Measurements from ENCODE around the gene KNDC1. TPM values are rescaled to one million over a fixed set of nuclear protein-coding genes. Genes with fewer than 3 reads are reported as not detected.

KNDC1 gene
- total and polyA plus RNA-seq, 2 experiments from 2014 or later: 1.8 to 16.0 TPM

DNA sequence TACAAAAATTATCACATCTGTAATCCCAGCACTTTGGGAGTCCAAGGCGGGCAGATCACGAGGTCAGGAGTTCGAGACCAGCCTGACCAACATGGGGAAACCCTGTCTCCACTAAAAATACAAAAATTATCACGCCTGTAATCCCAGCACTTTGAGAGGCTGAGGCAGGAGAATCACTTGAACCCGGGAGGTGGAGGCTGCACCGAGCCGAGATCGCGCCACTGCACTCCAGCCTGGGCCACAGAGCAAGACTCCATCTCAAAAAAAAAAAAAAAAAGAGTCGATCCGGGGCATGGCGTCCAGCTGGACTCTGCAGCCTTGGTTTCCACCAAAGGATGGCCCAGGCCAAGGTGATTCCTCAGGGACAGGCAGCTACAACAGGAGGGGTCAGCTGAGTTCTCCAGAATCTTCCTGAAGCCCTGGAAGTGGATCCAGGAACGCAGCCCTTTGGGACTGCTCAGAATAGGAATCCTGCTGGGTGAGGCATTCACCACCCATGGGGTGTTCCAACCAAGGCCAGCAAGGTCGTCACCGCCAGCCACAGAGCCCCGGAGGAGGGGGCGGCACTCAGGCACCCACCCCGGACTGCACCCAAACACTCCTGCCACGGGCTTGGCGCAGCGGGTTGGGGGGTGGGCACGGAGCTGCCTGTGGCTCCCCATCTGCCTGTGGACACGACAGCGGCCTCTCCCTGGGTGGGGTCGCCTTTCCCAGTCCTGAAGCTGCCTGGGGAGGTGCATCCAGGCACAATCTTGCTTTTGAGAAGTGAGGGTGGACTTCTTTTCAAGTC lies 58.0 kb downstream of the KNDC1 start (continued):
- TF ChIP-seq, protein P1, sequence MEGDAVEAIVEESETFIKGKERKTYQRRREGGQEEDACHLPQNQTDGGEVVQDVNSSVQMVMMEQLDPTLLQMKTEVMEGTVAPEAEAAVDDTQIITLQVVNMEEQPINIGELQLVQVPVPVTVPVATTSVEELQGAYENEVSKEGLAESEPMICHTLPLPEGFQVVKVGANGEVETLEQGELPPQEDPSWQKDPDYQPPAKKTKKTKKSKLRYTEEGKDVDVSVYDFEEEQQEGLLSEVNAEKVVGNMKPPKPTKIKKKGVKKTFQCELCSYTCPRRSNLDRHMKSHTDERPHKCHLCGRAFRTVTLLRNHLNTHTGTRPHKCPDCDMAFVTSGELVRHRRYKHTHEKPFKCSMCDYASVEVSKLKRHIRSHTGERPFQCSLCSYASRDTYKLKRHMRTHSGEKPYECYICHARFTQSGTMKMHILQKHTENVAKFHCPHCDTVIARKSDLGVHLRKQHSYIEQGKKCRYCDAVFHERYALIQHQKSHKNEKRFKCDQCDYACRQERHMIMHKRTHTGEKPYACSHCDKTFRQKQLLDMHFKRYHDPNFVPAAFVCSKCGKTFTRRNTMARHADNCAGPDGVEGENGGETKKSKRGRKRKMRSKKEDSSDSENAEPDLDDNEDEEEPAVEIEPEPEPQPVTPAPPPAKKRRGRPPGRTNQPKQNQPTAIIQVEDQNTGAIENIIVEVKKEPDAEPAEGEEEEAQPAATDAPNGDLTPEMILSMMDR (conservative IDR thresholded peaks at IDR 0.05; ENCODE audit: low read depth in 2 of 2): no peak
- TF ChIP-seq STAT1 (IDR thresholded peaks at IDR 0.05; ENCODE audit: unreplicated experiment) (no peak), NANOG (IDR thresholded peaks at IDR 0.05; ENCODE audit: borderline replicate concordance) (no peak), CREB1 (CRISPR knock-in tag; IDR thresholded peaks at IDR 0.05; ENCODE audit: low read depth) (no peak)

DNA sequence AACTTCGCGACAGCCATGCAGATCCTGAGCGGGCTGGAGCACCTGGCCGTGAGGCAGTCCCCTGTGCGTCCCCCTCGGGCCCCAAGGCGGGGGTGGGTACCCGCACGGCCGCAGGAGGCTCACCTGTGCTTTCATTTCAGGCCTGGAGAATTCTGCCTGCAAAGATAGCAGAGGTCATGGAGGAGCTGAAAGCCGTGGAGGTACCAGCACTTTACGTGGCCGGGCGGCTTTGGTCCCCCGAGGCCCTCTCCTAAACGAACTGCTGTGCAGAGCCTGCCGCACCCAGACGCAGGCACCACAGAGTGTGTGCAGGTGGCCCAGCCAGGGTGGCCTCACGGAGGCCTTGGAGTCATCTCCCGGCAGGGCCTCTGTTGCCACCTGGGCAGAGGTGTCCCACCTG lies 58.9 kb downstream of the KNDC1 start:
- no peak overlapping the region for H3K4me2 ChIP-seq
- H3K27ac Mint-ChIP-seq: no peak overlapping the region
- peaks cover 3% of the 10 kb centered on the region; the same call in 1 of the 3 replicates for H3K36me3 Mint-ChIP-seq (ENCODE audit: low read depth)
- H3K79me2 ChIP-seq (replicated peaks; ENCODE audit: insufficient read depth): no peaks in the 10 kb centered on the region
- no peak overlapping the region for H3K4me3 Mint-ChIP-seq
- 0 out of 2 replicates have a peak, but pooled peaks cover 4% of the 10 kb centered on the region for H3K4me1 ChIP-seq (ENCODE audit: insufficient read depth)
- H3K27ac ChIP-seq (ENCODE audit: low read depth): no peak overlapping the region
- H3K4me3 ChIP-seq: no peak overlapping the region
- ATAC-seq: peak; percentile 5; the same call in 1 of the 3 replicates
- H3K9me3 Mint-ChIP-seq: no peaks in the 10 kb centered on the region; the same call in 2 of the 3 replicates
- no peak for DNase-seq (ENCODE audit: low spot score)
- H4K20me1 ChIP-seq (replicated peaks; ENCODE audit: insufficient read depth): no peaks in the 10 kb centered on the region
- no peaks in the 10 kb centered on the region for H3K9me2 ChIP-seq (ENCODE audit: insufficient read depth)
- H3K4me1 Mint-ChIP-seq: peaks cover 3% of the 10 kb centered on the region
- H2AFZ ChIP-seq: no peak overlapping the region
- no peaks in the 10 kb centered on the region for H3K27me3 ChIP-seq (ENCODE audit: insufficient read depth)
- no peaks in the 10 kb centered on the region for H3K36me3 ChIP-seq (ENCODE audit: insufficient read depth)
- peaks cover 12% of the 10 kb centered on the region for H3K27me3 Mint-ChIP-seq (ENCODE audit: insufficient read depth, low read depth, poor library complexity)
- TF ChIP-seq POLR2AphosphoS5 (IDR thresholded peaks at IDR 0.05; ENCODE audit: low read depth): no peak
- TF ChIP-seq, protein P1 (conservative IDR thresholded peaks at IDR 0.05; ENCODE audit: low read depth in 2 of 2): no peak
- TF ChIP-seq, protein P2, sequence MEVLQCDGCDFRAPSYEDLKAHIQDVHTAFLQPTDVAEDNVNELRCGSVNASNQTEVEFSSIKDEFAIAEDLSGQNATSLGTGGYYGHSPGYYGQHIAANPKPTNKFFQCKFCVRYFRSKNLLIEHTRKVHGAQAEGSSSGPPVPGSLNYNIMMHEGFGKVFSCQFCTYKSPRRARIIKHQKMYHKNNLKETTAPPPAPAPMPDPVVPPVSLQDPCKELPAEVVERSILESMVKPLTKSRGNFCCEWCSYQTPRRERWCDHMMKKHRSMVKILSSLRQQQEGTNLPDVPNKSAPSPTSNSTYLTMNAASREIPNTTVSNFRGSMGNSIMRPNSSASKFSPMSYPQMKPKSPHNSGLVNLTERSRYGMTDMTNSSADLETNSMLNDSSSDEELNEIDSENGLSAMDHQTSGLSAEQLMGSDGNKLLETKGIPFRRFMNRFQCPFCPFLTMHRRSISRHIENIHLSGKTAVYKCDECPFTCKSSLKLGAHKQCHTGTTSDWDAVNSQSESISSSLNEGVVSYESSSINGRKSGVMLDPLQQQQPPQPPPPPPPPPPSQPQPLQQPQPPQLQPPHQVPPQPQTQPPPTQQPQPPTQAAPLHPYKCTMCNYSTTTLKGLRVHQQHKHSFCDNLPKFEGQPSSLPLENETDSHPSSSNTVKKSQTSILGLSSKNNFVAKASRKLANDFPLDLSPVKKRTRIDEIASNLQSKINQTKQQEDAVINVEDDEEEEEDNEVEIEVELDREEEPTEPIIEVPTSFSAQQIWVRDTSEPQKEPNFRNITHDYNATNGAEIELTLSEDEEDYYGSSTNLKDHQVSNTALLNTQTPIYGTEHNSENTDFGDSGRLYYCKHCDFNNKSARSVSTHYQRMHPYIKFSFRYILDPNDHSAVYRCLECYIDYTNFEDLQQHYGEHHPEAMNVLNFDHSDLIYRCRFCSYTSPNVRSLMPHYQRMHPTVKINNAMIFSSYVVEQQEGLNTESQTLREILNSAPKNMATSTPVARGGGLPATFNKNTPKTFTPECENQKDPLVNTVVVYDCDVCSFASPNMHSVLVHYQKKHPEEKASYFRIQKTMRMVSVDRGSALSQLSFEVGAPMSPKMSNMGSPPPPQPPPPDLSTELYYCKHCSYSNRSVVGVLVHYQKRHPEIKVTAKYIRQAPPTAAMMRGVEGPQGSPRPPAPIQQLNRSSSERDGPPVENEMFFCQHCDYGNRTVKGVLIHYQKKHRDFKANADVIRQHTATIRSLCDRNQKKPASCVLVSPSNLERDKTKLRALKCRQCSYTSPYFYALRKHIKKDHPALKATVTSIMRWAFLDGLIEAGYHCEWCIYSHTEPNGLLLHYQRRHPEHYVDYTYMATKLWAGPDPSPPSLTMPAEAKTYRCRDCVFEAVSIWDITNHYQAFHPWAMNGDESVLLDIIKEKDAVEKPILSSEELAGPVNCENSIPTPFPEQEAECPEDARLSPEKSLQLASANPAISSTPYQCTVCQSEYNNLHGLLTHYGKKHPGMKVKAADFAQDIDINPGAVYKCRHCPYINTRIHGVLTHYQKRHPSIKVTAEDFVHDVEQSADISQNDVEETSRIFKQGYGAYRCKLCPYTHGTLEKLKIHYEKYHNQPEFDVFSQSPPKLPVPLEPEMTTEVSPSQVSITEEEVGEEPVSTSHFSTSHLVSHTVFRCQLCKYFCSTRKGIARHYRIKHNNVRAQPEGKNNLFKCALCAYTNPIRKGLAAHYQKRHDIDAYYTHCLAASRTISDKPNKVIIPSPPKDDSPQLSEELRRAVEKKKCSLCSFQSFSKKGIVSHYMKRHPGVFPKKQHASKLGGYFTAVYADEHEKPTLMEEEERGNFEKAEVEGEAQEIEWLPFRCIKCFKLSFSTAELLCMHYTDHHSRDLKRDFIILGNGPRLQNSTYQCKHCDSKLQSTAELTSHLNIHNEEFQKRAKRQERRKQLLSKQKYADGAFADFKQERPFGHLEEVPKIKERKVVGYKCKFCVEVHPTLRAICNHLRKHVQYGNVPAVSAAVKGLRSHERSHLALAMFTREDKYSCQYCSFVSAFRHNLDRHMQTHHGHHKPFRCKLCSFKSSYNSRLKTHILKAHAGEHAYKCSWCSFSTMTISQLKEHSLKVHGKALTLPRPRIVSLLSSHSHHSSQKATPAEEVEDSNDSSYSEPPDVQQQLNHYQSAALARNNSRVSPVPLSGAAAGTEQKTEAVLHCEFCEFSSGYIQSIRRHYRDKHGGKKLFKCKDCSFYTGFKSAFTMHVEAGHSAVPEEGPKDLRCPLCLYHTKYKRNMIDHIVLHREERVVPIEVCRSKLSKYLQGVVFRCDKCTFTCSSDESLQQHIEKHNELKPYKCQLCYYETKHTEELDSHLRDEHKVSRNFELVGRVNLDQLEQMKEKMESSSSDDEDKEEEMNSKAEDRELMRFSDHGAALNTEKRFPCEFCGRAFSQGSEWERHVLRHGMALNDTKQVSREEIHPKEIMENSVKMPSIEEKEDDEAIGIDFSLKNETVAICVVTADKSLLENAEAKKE (CRISPR knock-in tag; IDR thresholded peaks at IDR 0.05): no peak
- TF ChIP-seq, protein P3, sequence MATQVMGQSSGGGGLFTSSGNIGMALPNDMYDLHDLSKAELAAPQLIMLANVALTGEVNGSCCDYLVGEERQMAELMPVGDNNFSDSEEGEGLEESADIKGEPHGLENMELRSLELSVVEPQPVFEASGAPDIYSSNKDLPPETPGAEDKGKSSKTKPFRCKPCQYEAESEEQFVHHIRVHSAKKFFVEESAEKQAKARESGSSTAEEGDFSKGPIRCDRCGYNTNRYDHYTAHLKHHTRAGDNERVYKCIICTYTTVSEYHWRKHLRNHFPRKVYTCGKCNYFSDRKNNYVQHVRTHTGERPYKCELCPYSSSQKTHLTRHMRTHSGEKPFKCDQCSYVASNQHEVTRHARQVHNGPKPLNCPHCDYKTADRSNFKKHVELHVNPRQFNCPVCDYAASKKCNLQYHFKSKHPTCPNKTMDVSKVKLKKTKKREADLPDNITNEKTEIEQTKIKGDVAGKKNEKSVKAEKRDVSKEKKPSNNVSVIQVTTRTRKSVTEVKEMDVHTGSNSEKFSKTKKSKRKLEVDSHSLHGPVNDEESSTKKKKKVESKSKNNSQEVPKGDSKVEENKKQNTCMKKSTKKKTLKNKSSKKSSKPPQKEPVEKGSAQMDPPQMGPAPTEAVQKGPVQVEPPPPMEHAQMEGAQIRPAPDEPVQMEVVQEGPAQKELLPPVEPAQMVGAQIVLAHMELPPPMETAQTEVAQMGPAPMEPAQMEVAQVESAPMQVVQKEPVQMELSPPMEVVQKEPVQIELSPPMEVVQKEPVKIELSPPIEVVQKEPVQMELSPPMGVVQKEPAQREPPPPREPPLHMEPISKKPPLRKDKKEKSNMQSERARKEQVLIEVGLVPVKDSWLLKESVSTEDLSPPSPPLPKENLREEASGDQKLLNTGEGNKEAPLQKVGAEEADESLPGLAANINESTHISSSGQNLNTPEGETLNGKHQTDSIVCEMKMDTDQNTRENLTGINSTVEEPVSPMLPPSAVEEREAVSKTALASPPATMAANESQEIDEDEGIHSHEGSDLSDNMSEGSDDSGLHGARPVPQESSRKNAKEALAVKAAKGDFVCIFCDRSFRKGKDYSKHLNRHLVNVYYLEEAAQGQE (IDR thresholded peaks at IDR 0.05; ENCODE audit: unreplicated experiment): no peak
- TF ChIP-seq EZH2phosphoT487 (IDR thresholded peaks at IDR 0.05; ENCODE audit: unreplicated experiment): no peak
- no peak for TF ChIP-seq JUNB (IDR thresholded peaks at IDR 0.05; ENCODE audit: unreplicated experiment)
- no peak for TF ChIP-seq NANOG (IDR thresholded peaks at IDR 0.05; ENCODE audit: borderline replicate concordance)
- H3F3A ChIP-seq (replicated peaks; ENCODE audit: low read depth): peaks cover 14% of the 10 kb centered on the region; the same call in 1 of the 2 replicates

All from GM23338 (cell line).